GM19043 (cell line): ENCODE measurements around the gene CACNB3.
A peak's percentile ranks its signal among the peaks of the same experiment; 100 is the strongest.

Source experiments
- ATAC-seq: cut with Tn5 transposase; IDR thresholded peaks from one replicate; pipeline ENCODE4 v1.9.1; 2021; ENCODE audit warnings: low read depth; ENCODE audit not compliant: unreplicated experiment

Gene CACNB3

DNA sequence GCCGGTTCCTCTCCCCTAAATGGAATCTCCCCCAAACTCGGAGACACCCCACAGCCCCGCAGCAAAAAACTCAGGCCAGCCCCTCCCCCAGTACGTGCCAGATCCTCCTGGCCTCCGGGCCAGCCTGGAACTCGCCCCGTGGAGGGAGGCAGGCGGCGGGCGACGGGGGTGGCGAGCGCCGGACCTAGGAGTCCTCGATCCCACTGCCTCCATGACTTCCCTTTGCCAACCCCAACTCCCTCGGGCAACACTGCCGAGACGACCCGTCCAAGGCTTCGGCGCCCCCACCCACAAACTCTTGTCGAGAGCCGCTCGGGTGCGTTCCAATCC is 29.8 kb upstream of the CACNB3 start:
- ATAC-seq: no peak

DNA sequence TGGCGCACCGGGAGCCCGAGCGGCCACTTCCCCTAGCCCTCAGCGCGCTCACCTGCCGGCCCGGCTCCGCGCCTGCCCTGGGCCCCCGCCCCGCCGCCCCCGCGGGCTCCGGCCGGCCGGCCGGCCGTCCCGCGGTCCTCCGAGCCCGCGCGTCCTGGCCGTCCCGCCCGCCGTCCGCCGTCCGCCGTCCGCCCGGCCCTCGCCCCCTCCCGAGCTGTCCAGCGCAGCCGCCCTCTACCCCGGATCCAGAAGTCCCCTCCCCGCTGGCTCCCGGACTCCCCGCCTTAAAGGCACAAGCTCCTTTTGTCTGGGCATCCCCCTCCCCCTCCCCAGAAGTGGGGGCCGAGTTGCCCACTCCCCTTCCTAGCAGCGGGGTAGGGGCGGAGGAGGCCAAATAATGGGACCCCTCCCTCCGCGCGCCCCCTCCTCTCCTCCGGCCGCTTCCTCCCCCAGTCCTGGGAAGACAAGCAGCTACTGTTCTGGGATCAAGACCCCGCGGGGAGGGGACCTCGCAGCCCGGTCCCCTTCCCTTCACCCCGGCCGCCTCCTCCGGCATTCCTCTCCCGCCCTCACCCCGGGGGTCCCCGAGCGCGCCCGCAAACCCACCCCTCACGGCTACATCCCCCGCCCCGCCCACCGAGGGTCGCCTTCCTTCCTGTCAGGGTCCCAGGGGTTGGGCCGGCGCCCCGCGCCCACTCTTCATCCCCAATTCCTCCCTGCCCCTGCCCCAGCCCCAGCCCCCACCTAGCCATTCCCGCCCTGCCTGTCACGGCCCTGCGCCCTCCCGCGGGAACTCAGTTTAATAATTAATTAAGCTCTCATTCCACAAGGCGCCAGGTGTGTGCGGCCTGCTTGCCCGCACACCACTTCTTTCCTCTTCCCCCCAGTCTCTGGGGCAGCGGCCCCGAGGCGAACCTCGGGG is 29.2 kb upstream of the CACNB3 start, which contains the start of gene ADCY6:
Gene ADCY6 (minus strand): TSS at position 236 of the 922 bp plus-strand sequence. CDS start 5,655 bp downstream, outside the sequence.
- no peak for ATAC-seq

DNA sequence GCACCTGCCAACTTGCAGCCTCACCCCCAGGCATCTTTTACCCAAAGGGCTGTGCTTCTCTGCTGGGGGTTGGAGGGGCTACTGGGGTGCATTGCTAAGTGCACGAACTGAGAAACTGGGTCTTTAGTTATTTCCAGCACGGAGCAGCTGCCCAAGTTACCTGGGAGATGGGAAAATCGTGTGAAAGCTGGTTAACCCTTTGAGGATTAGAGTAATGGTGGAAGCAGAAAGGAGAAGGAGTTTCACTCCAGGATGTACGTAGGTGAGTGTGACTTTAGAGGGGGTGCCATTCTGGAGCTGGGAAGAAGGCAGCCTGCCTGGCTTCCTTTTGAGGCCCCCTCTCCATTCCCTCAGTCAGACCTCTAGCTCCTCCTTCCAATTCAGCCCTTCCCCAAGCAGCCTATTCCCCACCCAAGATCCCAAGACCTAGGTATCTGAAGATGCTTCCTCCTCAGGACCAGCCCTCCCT is 28.4 kb upstream of the CACNB3 start:
- no peak for ATAC-seq

DNA sequence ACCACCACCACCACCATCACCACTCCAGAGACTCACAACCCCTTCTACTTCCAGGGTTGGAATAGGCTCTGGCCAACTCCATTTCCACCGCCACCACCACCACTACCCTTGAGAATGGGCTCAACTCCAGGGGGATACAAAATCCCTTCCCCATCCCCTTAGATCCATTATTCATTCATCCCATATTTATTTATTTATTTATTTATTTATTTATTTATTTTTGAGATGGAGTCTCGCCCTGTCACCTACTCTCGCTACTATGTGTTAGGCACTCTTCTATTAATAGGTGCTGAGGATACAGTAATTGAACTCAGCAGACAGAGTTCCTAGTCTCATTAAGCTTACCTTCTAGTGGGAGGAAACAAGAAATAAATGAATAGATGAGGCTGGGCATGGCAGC is 24.6 kb upstream of the CACNB3 start:
- no peak for ATAC-seq

DNA sequence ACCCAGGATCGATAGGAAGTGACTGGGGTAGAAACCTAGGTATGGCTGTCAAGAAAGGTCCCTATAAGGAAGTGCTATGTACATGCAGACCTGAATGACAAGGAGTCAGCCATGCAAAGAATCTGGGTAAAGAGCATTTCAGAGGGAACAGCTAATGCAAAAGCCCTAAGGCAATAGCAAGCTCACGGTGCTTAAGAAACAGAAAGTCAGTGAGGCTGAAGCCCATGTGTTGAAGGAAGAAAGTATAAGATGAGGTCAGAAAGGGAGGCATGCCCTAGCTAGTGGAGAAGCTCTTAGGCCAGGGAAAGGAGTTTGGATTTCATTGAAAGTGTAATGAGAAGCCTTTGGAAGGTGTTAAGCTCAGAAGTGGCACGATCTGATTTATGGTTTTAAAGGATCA is 23.4 kb upstream of the CACNB3 start:
- ATAC-seq: no peak

DNA sequence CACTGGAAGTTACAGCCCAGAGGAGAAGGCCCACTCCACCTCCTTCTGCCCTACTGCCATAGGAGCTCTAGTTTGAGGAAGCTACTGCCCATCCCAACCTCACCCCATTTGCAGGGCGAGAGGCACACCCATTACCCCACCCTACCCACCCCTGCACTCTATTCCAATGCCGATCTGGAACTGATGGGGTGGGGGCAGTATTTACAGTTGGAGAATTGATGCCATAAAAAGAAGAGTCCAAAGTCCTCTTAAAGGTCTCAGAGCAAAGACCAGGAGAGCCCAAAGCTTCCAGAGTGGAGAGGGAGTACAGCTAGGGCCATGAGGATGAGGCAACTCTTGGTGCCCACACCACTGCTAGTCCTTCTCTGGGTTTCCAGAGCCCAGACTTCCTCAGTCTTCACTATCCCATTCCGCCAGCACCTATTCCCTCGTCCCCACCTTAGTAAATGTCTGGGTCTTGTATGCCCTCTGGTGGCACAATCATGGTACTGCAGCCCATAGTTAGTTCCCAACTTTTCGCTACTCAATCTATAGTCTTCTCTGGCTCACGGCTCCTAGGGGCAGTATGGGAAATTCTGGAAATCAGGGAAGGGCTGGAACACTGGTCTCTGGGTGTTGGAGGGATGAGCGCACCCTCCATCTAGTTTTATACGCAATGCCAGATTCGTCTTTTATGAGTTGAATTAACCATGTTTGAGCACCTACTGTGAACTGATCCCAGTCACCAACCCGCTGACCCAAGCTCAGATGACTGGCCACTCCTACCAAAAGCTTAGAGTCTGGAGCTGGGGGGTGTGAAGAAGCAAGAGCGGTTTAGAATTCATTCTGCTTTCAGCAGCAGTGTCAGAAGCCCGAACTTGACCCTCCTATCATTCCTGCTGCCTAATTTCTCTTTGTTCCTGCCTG is 22.5 kb upstream of the CACNB3 start:
- no peak for ATAC-seq

DNA sequence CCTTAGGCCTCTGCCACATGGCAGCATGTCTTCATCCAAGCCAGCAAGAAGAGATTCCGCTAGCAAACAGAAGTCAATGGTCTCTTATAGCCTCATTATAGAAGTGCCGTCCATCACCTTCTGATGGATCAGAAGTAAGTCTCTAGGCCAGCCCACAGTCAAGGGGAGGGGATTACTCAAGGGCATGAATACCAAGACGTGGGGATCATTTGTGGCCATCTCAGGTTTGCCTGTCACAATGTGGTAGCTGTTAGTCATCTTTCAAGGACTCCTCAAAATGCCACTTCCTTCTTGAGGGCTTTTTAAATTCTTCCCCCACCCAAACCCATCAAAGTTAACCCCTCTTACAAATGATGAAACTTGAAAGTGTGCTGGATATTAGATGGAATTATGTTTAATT is 21.3 kb upstream of the CACNB3 start:
- ATAC-seq: no peak

DNA sequence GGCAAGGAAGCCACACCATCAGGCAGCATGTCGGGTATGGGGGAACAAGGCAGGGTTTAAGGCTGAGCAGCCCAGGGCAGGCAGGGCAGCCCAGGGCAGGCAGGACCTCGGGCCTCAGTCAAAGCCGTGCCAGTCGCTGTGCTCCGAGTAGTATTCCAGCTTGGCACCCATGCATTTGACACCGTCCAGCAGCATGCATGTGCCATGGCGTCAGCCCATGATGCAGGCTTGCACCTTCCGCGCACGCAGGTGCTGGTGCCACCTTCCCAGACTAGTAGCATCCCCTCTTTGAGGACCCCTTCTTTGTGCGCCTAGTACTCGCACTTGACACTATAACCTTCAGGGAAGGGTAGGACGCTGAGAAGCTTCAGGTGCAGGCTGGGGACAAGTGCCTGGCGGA is 17.8 kb upstream of the CACNB3 start:
- no peak for ATAC-seq

DNA sequence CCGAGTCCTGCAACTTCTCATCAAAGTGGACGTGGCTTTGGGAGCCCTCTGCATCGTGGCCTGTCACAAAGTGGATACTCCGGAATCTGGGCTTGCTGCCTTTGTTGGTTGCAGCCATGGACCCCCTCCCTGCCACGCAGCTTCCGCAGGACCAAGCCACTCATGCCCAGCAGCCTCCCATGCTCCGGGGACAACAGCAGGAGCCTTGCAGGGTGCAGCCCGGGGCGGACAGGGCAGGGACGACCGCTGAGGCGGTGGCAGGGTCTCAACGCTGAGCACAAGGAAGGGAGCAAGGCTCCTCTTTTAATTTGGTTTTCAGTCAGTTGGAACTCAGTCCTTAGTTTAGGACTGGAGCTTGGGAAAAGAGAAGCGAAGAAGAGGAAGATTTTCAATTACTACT is 17.3 kb upstream of the CACNB3 start:
- no peak for ATAC-seq

DNA sequence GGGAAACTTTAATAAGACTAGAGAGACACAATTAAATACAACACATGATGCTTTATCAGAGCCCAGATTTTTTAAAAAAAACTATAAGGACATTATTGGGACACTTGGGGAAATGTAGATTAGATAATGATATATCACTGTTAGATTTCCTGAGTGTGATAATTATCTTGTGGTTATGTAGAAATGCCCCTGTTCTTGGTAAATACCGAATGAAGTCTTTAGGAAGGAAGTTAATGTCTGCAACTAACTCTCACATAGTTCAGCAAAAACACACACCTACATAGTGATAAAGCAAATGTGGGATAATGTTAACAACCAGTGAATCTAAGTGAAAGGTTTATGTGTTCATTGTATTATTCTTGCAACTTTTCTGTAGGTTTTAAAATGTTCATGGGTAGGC is 14.6 kb upstream of the CACNB3 start:
- no peak for ATAC-seq

DNA sequence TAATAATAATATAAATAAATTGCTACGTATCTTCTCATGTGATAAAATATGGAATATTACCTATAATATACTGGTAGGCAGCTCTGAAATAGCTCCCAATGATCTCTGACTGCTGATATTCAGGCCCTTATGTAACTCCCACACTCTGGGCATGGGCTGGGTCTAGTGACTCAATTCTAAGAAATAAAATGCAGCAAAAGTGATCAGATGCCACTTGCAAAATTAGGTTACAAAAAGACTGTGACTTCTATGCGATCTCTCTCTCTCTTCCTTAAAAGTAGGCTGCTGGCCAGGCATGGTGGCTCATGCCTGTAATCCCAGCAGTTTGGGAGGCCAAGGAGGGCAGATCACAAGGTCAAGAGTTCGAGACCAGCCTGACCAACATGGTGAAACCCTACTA is 10.3 kb upstream of the CACNB3 start:
- no peak for ATAC-seq

DNA sequence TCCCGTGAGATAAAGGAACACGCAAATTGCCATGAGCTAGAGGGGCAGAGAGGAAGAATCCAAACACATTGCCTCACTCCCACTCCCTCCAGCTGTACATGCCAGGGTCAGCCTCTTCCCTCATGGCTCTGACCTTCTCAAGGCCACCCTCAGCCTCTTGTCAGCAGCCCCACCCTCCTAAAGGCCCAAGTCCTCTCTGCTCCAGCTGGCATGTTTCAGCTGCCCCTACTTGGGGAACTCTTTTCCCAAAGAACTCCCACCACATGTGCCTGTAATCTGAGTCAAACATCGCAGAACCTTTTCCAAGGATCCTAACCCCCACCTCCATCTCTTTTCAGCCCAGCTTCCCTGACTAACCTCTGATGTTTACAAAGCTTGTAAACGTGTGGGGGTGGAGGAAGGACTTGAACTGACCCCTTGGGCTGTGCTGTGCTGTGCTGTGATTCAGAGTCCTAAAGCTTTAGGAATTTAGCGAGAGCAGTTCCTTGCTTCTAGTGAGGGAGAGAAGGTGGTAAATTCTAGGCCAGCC is 7.3 kb upstream of the CACNB3 start:
- no peak for ATAC-seq

DNA sequence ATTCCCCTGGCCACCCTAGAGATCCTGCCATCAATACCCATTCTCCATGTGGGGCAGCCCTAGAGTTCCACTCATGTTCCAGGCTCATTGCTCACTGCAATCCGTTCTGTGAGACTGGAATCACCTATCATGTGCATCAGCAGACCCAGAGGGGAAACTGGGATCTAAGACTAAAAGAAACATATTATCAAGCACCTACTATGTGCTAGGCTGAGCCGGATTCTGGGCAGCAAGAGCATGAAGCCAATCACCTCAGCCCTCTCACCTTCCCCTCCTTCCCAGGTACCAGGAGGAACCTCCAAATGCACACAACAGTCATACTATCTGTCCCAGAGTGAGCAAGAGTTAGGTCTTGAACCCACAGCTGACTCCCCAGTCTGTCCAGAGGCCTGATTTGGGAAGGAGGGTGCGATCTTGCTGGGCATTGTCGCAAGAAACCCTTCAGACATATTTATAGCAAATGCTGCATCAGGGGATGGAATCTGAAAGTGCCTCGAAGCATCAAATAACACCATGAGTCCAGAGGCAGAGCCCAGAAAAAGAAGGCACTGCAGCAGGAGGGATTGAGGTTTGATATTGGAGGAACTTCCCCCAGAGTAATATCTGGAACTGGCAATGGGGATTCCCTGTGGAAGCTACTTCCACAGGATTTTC is 6.7 kb upstream of the CACNB3 start:
- no peak for ATAC-seq

DNA sequence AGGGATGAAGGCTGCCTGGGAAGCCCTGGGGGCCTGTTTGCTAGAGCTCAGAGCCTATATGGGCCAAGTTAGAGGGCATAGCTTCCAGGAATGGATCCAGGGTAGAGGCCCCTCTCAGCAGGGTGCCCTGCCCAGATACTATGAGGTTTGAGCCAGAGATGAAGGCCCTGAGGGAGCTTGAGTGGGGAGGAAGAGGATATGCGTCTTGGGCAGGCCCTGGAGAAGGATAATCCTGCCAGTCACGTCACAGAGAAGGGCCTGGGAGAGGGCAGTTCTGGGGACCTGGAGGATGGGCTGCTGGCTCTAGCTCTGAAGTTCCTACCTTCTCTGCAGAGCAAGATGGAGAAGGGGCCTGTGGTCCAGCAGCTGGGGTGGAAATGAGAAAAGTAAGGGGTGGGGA is 5.9 kb upstream of the CACNB3 start:
- ATAC-seq: no peak

DNA sequence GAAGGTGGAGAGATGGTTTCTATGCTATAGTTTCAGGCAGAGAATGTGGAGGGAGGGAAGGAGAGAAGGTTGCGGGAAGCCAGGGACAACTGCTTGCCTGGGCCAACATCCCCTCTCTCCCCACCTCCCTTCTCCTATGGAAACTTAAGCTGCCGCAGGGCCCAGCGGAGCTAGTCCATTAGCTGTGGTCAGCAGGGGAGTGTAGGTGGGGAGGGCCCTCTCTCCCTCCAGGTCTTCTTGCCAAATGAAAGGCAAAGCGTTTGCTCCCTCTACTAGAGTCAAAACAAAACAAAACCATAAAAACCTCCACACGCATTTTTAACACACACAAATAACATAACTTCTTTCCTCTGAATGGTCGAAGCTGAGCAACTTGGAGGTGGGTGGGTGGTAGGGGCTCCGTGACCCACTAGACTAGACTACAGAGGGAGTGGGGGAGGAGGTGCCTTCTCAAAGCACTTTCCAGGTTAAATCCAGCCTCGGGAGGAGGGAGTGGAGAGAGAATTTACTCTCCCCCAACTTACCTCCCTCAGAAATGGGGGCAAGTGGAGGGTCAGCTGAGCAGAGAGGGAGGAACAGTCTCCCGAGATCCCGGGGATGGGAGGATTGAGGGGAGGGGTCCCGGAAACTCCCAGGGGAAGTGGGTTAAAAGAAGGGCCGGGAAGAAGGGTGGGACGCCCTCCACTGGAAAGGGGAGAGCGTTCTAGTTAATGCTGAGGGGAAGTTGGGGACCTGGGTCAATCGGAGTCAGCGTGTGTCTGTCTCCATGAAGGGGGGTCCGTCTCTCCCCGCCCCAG is 4.6 kb upstream of the CACNB3 start:
- no peak for ATAC-seq

DNA sequence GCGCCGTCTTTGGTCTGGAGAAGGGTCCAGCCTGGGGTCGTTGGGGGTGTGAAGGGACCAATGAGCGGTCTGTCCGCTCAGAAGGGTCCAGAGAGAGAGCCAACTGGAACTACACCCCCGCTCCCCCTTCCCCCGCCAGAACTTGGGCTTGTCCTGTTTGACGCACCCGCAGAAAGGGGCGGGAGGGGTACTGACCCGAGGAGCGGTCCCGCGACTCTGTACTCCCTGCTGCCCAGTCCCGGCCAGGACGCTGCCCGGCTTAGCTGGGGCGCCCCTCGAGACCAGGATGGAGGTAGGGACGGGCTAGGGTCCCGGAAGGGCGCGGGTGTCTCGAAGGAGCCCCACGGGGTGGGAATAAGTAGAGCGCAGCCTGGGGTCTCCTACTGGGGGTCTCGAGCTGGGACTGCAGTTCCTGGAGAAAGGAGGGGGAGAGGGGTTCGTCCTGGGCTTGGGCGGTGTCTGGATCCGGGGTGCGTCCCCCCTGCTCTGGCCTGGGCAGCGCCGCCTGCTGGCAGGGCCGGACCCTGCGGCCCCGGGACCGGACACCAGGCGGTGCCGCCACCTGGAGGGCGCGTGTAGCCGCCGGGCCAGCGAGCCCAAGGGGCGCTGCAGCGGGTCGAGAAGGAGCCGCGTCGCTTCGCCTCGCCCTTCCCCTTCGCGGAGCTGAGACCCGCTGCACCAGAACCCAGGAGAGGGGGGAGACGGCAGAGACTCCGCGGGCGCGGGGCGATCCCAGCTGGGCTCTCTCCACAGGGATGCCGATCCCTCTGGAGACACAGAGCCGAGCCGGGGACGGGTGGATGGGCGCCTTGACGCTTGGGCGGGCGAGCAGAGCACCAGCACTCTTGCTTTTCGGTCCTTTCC is 3.8 kb upstream of the CACNB3 start:
- peak; percentile 67 for ATAC-seq

DNA sequence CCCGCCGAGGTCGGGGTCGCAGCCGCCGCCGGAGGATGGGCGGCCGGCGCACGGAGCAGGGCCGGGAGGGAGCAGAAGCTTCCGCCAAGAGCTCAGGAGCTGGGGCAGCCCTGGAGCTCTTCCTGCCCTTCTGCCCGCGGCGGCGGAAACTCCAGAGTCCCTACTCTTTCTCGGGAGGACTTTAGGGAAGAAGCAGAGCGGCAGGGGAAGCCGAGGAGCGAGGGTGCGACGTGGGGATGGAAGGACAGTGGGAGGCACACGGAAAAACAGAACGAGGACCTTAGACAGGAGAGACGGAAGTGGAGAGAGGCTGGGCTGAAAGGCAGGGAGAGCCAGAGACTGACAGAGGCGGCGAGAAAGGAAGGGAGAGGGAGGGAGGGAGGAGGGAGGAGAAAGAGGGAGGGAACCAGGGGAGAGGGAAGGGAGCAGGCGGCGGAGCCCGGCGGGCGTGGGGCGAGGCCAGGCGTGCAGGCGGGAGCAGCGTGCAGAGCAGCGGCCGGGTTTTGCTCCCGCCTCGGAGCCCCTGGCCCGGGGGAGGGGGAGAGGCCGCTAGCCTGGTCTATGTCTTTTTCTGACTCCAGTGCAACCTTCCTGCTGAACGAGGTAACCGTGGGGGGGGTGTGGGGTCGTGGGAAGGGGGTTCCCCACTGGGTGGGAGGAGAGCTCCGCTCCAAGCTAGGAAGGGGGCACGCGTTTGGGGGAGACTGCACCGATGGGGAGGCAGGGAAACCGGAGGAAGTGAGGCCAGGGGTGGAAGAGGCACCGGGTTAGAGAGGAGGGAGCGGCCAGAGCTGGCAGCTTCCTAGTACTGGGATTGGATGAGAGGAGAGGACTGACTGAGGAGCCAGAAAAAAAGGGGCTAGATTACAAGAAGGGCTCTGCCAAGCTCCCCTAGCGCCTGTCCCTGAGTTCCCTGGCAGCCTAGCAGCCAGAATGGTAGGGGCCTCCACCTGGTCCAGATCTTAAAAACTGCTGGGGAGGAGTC is 2.9 kb upstream of the CACNB3 start:
- peak; percentile 31 for ATAC-seq
